AG09319 (cell line): Measurements from ENCODE around the gene COX20.
"Not testable (repeated sequence)": the region's sequence is repeated elsewhere in the genome, so short reads cannot be mapped to it uniquely, and the experiment has no call there.

Experiments
- DNase-seq: peaks from one replicate; pipeline ENCODE4 v3.0.0-alpha.2; 2010; ENCODE audit warnings: low read depth; ENCODE audit errors: extremely low read depth
- CTCF ChIP-seq: IDR thresholded peaks from 2 replicates; pipeline ENCODE4 v1.5.1; 2011; ENCODE audit warnings: low read depth, mild to moderate bottlenecking, inconsistent platforms, low read length, moderate library complexity

Gene COX20

GRCh38 chr1:244794071-244794470 lies 41.4 kb upstream of the COX20 start:
- DNase-seq: no peak
- TF ChIP-seq CTCF: no peak

DNA sequence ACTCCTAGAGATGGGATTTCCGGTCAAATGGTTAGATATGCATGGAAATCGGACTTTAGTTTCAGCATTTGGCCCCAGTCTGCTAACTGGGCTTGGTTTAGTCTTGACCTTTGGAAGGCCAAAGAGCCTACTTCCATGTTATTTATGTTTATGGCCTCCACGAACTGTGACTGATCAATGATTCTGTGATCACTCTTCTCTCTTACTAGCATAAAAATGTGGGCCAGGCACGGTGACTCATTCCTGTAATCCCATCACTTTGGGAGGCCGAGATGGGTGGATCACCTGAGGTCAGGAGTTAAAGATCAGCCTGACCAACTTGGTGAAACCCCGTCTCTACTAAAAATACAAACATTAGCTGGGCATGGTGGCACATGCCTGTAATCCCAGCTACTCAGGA lies 40.9 kb upstream of the COX20 start:
- not testable (repeated sequence) for DNase-seq

- DNase-seq: peak; percentile 27
- peak; percentile 72 for TF ChIP-seq CTCF
Observed at GRCh38 chr1:244796719-244797406, 38.6 kb upstream of the COX20 start.

- DNase-seq: no peak
- TF ChIP-seq CTCF: no peak
Observed at GRCh38 chr1:244800821-244801220, 34.6 kb upstream of the COX20 start.

DNA sequence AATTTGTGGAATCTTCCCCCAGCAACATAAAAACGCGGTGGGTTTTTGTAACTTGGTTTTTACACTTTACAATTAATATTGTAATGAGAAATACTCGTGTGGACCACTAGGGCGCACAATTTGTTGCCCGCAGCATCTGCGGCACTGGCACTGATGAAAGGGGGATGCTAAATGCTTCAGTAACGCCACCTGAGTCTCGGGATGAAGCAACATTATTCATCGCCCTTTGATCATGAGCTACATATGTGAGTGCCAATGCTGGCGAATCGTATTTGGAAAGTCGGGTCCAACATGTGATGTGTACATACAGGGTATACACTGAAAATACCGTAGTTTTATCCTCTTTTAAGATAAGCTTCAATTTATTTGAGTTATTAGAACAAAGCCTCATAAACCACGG lies 34.2 kb upstream of the COX20 start:
- TF ChIP-seq CTCF: peak; percentile 48
- DNase-seq: no peak

- TF ChIP-seq CTCF: no peak
Observed at GRCh38 chr1:244802041-244802440, 33.4 kb upstream of the COX20 start.

GRCh38 chr1:244802556-244803239 lies 32.8 kb upstream of the COX20 start:
- no peak for DNase-seq
- no peak for TF ChIP-seq CTCF

More at GRCh38 chr1:244802041-244802440, 33.4 kb upstream of the COX20 start:
- no peak for DNase-seq
